NCI-H1105 treated with DMSO at 0.1 percent for 48 hours (cell line): ENCODE data around the gene DKC1.
"Not testable (repeated sequence)": the region's sequence is repeated elsewhere in the genome, so short reads cannot be mapped to it uniquely, and the experiment has no call there.

Experiments used
- DNase-seq: peaks from one replicate; lab custom pipeline; 2025; lab: John Stamatoyannopoulos, UW

The DKC1 gene

DNA sequence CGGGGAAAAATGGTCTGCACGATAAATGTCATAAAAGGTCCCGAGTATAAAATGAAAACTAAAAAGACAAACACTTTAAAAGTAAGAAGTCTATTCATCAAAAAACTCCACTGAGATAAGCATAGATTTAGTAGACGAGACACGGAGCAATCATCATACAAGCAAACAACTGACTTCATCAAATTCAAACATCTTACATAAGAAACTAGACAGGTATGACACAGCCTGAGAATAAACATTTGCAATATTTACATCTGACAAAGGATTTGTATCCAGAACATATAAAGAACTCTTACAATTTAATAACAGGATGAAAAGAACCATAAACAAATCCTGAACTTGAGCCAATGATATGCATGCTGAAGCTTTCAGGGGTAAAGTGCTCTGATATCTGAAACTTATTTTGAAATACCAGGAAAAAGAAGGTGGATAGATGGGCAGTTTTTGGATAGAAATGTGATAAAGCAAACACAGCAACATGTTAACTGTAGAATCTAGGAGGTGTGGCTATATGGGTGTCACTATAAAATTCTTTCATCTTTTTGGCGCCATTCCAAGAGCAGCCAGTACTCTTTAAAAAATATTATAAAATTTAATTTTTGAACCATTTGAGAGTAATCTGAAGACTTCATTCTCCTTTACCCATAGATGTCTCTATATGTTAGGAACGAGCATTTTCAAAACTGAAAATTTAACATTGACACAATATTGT is 30.6 kb downstream of the DKC1 start:
- DNase-seq, result no peak

DNA sequence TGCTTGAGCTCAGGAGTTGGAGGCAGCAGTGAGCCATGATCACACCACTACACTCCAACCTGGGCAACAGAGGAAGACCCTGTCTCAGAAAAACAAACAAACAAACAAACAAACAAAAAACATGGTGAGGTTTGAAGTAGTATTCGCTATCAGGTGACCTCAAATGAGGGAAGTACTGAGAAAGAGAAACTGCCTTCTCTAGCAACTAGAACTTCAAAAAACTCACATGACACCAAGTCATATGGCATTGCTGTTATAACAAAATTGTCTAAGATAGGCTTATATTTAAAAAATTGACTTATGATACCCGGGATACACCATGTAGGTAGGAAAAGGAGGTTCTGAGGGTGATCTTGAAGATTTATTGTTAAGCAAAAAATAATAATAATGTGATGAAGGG is 32.4 kb downstream of the DKC1 start:
- no peak for DNase-seq

DNA sequence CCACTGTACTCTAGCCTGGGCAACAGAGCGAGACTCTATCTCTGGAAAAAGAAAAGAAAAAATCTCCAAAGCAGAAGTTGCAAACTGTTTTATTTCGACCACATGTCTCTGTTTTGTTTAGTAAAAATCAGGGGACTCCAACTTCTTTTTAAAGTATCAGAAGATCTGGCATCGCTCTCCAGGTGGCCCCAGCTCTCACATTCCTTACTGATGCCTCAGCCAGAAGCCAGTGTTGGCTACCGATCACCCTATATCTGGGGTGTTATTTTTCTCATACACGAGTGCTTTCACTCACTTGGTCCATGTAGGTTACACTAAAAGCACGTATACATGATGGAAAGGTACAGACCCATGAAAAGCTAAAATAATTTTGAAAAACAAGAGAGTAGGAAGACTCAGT is 34.3 kb downstream of the DKC1 start:
- no peak for DNase-seq

DNA sequence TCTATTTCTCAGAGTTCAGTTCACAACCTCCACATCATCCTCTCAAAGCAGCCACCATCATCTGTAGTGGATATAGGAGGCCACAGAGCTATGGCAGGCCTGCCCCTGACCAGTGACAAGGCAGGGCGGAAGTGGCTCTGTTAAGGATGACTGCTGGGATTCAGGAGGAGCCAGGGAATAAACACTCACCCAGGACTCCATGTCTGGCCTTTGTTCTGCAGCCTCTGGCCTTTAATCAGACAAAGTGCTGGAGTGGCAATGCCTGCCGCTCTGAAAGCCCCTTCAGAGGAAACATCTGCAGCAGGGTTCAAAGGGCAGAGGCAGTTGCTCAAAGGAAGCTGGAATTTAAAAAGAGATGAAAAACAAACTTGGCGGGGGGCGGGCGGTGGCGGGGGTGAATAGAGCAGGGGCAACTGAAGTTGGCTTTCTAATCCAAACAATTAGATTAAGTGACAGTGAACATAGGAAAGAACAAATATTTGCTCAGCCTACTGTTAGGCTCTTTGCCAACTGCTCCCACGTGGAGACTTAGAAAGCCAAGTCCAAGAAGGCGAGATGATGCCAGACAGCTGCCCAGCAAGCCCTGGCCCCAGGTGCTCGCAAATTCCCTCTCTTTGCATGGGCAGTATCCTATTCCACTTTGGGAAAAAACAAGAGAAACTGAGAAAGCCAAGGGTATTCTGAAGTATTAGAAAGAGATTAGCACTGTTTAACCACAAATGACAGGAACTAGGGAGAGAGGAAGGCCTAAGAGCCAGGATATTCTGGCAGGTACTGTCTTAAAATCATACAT is 37.1 kb downstream of the DKC1 start:
- DNase-seq, result peak; percentile 99

DNA sequence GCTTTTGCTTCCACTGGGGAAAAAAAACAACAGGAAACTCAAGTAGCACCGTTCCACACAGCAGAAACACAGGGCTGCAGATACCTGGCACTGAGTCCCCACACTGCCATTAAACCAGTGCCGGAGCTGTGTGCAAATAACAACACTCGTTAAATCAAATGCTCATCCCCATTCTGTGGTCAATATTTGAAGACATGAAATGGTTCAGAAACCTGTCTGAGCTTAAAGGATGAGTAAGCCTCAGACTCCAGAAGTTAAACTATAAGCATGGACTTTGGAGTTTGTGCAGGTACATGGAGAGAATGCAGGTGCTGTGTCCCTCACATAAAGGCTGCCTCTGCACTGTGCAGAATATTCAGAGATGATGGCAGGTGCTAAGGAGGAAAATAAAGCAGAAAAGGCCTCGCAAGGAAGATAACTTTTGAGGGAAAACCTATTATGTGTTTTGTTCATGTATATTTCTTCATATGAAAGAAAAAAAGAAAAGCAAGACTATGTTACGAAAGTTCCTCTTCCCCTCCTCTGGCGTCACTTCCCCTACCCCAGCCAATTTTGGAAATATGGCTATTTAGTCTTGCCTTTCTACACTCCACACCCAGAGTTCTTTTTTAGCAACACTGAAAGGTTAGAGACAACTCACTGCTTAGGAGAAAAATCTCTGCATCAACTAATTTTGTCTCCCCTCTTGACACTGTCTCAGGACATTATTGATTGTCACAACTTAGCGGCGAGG is 38.0 kb downstream of the DKC1 start:
- no peak for DNase-seq

DNA sequence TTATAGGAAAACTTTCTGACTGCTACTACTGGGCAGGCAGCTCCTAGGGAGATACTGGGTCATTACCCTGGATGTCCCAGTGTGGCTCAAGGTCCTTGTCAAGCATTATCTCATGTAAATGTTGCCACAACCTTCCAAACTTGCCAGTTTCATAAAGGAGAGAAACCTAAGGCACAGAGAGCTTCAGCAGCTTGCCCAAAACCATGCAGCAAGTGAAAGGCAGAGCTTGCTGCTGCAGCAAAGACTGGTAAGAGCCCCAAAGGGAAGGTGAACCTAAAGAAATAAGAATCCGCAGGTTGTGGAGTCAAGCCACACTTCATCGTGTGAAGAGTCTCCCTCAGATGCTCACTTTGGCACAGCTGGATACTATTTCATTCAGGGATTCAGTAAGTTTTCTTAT is 40.3 kb downstream of the DKC1 start:
- no peak for DNase-seq

DNA sequence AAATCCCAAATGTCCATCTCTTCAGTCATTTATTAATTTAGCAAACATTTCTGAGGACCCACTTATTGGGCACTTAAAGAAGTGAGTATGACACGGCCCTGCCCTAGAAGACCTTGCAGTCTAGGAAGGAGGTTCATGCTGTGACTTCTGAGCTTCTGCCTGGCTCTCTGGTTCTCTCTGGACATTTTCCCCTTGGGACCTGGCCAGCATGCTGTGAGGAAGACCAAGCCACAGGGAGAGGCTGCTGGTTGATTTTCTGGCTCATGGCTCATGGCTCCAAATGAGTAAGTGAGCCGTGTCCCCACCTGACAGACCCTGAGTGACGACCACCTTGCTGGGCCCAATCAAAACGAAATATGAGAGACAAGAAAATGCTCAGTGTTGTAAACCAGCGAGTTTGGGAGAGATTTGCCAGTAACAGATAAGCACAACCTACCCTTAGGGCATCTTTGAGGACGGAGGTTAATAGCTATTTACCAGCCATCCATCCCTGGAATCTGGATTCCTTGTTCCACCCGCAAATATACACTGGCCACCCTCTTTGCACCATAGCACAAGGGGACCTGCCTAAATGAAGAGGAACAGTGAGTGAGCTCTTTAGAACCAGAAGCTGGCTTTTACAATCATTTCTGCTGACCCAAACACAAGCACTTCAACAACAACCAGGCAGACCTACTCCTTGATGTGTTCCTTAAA is 41.7 kb downstream of the DKC1 start:
- DNase-seq, result no peak

DNA sequence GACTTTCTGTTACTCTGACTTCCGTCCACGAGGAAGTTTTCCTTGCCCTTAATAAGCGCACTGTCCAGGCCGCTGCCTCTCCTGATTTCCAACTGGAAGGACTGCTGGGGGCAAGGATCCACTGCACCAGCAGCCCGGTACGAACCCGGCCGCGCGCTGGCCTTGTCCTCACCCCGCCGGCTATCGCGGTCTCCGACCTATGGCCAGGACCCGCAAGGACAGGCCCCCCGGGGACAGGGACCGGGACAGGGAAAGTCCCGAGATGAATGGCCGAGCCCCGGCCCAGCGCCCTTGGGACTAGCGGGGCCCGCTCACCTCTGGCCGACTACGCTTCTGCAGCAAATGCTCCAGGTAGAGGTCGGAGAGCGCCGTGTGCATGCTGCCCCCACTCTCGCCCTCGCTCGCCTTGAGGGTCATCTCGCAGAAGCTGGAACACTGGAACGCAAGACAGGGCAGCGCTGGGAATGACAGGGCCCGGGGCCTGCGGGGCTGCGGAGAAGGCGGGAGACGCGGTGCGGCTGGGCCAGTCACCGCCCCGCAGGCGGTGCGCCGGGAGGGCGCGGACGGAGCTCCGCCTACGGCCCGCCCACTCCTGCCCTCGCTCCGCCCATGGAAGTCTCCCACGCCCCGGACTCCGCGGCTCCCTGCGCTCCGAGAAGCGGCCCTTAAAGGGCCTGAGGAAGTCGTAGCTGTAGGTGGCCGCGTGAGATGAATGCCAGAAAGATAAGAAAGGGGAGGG is 42.5 kb downstream of the DKC1 start, which contains the start of gene MPP1:
MPP1 (minus strand) TSS at position 529 of the 739 bp plus-strand sequence; CDS start at position 417, 112 bp downstream.
- peak; percentile 78 for DNase-seq

DNA sequence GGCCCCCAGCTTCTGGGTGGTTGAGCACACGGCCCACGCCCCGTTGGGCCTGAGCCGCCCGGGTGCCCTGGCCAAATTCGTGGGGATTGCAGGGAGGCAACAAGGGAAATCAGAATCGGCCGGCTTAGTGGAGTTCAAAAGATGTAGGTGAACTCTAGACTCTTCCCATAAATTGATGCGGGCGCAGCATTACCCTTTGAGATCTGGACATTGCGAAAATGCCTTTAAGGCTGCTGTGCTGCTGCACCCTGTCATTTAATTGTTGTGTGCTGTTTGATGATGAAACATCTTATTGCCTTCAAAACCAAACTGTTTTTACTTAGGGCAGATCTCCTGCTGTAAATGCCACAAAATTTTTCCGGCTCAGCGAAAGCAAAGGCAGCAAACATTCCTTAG is 43.0 kb downstream of the DKC1 start:
- peak; percentile 61 for DNase-seq

DNA sequence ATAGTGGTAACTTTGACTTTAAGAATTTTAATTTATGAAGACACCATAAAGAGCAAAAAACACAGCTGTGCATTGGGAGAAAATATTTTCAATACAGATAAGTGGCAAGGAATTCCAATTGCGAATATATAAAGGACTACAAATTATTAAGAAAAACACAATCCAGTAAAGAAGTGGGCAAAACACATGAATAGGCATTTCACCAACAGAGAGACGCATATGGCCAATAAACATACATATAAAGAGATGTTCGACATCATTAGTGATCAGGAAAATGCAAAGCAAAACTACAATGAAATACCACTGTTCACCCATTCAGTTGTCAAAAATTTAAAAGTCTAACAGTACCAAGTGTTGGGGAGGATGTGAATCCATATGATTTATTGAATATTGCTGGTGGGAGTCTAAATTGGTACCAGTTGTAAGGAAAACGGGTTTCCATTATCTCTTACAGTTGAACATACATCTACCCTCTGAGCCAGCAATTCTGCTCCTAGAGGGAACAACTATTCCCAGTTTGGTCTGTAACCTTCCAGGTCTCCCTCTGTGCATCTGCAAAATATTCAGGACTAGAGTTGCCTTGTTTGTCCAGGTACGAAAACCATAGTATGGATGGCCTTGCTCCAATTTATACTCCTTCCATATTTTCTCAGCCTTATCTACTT is 44.3 kb downstream of the DKC1 start:
- no peak for DNase-seq

DNA sequence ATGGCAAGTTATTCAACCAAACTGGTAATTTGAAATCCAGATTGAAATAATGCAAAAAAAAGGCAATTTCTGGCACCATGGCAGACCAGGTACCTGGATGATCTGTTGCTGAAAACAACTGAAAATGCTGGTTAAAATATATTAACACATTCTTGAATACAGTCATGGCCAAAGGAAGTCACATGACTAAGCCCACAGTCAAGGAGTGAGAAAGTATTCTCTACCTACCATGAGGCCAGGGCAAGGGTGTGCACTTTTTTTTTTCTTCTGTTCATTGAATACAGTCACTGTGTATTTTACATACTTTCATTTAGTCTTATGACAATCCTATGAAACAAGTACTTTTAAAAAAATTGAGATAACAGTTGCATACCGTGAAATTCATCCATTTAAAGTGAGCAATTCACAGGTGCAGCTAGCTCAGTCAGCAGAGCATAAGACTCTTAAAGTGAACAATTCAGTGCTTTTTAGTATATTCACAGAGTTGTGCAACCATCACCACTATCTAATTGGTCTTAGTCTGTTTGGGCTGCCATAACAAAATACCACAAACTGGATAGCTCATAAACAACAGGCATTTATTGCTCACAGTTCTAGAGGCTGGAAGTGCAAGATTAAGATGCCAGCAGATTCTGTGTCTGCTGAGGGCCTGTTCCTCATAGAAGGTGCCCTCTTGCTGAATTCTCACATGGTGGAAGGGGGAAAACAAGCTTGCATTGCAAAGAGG is 47.4 kb downstream of the DKC1 start:
- no peak for DNase-seq

DNA sequence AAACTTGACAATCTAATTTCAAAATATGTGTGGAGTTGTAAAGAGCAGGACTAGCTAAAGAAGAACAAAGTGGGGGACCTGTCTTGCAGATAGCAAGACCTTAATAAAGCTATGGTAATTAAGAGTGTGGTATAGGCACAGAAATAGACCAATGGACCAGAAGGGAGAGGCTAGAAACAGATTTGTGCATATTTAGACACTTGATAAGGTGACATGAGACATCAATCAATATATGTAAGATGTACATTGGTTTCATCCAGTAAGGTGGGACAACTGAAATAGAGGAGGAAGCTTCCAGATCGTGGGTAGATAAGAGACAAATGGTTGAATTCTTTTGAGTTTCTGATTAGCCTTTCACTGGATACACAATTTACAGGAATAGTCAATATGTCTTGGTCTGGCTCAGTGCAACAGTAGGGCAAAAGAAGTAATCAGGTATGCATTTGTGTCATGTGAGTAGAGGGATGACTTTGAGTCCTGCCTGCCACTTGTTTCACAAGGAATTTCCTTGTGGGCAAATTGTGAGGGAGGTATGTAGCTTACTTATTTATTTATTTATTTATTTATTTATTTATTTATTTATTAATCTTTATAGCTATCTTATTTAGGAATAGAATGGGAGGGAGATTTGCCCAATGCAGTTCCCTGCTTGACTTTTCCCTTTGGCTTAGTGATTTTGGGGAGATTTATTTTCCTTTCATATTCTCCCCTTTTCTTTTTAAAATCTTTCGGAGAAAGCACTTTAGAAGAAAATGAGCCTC is 49.9 kb downstream of the DKC1 start:
- no peak for DNase-seq

DNA sequence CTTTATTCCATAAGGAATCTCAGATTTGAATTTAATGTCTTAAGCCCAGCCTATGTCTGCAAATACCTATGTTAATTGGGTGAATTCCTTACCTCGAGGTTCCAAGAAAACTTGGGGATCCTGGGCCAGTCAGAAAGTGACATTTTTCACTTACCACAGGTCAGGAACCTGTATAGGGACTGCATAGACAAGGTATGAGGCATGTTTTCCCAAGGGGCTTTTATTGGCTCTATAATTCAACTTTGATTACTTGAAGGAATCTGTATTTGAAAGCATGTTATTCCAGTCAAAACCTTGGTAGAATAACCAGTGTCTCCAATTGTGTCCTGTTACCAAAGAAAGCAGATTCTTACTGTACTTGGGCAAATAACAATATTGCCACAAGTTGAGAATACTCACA is 51.1 kb downstream of the DKC1 start:
- no peak for DNase-seq

DNA sequence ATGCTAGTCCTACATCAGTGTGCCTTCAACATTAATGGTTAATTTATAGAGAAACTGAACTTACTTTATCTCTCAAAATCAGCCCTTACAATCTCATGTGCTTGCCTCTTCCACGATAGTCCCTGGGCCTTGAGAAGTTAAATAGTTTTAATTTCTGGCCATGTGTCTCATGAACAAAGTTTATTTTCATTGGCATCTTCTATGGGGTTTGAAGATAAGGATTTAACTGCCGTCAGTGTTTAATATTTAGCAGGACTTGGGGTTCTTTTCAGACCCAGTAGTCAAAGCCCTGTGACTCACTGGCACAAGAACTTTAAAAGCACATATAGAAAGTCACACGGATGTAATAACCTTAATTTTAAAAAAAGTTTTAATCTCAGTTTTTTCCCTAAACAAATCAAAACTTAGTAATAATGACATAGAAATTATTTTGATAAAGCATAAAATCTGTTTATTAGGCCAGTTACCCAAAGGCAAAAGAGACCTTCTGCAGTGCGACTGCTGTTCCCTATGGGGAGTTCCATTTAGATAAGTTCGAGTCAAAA is 52.7 kb downstream of the DKC1 start:
- DNase-seq, result no peak

DNA sequence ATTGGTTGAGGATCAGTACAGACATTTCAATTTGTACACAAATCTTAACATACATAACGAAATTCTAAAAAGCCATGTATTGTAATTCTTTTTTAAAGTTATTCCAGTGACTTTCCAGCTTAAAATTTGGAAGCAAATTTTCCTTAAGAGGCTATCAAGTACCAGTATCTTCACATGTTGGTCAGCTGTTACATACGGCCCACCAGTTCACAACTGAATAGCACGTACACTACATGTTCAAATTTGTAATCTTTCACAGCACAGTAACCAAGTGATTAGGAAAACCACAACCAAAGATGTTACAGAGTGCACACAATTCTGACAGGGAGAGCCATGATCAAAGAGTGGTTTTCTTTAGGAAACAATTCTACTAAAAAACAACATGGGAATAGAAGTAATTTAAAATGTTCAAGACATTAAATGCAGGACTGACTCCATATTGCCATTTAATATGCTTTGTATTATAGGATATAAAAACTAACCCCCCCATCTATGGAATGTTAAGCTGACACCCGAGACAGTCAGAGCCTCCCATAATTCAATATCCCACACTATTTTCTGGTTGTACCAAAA is 53.7 kb downstream of the DKC1 start:
- not testable (repeated sequence) for DNase-seq

DNA sequence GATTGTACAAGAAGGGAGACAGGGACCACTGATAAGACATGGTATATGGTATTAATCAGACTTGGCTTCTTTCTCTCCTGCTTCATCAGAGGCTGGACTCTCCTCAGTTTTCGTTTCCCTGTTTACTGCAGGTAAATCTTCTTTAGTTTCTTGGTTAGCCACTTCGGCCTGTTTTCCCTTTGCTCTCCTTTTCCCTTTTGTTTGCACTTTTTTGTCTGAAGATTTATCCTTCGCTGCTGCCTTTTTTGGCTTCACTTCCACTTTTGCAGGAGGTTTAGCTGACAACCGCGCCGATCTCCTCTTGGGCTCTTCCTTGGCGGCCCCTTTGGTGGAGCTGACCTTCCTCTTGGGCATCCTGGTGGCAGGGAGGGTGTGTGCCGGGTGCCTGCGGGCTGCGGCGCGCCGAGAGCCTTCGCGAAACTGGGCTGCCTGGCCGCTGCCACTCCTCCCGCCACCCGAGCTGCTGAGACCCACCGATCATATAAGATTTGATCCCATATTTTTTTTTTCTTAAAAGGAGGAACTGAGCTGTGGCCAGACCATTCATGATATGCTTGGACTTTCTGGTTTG is 54.5 kb downstream of the DKC1 start:
- not testable (repeated sequence) for DNase-seq

DNA sequence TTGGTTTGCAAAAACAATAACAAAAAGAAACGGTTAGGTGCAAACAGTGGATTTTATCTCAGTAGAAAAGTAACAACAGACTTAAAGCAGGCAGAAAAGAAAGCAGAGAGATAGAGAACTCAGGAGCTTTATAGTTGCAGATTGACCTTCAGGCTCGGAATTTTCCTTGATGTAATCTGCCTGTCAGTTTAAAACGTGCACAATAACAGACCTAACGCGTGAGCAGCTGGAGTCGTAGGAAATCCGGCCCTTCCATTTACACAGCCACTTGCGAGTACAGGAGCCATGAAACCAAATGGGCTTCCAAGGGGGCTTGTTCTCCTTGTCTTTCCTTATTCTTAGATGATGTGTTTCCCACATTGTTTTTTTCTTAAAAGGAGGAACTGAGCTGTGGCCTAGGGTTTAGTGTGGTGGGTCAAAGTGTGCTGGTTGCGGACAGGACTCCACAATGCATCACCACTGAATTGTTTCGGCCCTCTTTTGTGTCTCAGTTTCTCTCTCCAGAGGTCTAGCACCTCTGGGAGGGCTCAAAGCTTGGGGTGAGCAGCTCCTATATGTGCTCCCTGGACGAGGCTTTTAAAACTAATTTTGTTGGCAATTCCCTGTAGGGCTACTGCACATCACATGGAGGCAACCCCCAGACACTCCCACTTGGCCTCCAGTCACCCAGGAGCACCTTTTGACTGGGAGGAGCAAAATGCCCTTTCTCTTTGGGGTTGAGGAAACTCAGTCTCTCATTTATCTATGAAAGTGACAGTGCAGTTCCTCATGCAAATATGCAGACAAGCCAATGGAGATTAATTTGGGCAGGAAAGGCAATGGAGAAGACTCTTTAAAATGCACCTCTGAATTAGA is 56.5 kb downstream of the DKC1 start:
- DNase-seq, result no peak
